Measurements from ENCODE around the gene POLR1A. TPM values are rescaled to one million over a fixed set of nuclear protein-coding genes. Genes with fewer than 3 reads are reported as not detected.

POLR1A gene
- polyA plus RNA-seq, 5 donors, result 13.9 to 24.8 (median 18.1) TPM

DNA sequence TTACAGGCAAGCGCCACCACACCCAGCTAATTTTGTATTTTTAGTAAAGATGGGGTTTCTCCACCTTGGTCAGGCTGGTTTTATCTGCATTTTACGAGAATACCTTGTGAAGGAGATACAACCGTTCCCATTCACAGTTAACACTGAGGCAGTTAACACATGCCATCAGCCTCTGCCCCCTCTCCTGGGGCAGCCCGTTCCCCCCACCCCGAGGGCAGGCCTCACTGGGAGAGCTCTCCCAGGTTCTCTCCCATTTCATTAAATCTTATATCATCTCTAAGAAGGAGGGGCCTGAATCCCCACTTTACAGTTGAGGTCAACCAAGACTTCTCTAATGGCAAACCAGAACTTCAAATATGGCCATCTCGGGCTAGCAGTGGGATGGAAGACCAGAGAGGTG lies 121.9 kb downstream of the POLR1A start:
- DNase-seq, result no peak

DNA sequence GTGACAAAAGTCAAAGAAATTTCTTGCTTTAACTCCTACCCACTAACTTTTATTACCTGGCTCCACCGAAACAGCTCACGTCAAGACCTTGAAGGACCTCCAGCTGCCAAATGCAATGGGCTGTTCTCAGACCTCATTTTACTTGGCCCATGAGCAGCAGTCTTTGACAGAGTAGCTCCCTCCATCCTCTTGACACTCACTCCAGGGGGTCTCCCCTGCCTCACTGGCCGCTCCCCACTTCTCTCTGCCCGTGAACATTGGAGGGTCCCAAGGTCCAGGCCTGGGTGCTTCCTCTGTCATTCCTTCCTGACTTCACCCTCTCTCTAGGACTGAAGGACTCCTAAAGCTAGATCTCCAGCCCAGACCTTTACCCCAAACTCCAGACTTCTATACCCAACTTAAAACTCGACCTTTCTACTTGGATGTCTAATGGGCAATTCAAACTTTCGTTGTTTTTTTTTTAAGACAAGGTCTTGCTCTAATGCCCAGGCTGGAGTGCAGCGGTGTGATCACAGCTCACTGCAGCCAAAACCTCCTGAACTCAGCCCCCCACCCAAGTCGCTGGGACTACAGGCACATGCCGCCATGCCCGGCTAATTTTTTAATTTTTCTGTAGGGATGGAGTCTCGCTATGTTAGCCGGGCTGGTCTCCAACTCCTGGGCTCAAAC lies 124.0 kb downstream of the POLR1A start:
- DNase-seq, result no peak

DNA sequence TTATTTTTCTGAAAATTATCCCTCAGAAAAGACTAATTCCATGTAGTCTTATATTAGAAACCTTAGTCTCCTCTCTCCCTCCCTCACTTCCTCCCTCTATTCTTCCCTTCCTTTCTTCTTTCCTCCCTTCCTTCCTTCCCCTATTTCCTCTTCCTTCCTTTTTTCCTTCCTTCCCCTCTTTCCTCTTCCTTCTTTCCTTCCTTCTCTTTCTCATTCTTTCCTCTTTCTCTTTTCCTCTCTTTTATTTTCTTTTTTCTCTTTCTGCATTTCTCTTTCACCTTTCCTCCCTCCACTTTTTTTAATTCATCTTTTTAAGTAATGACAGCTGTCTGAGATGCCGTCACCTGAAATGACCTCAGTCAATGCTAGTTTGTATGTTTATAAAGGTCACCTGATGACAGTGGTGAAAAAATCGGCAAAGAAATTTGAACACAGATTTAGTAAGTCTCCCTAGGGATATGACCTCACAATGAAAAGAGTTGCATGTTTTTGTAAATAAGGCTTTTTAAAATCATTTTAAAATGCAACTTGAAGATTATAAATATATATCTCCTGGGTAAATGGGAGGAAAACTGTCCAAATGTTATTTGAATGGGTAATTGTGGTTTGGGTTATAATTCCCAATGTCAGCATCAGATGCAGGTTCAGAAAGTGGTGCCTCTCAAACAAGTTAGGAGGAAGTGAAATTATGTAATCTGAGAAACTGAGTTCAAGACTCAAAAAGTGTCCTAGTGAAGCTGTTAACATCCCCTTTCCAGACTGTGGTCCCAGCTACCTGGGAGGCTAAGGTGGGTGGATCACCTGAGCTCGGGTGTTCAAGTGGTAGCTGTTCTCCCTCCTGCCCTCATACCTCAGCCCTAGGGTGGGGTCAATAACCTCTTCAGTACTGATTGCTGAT lies 126.6 kb downstream of the POLR1A start:
- DNase-seq, result no peak

DNA sequence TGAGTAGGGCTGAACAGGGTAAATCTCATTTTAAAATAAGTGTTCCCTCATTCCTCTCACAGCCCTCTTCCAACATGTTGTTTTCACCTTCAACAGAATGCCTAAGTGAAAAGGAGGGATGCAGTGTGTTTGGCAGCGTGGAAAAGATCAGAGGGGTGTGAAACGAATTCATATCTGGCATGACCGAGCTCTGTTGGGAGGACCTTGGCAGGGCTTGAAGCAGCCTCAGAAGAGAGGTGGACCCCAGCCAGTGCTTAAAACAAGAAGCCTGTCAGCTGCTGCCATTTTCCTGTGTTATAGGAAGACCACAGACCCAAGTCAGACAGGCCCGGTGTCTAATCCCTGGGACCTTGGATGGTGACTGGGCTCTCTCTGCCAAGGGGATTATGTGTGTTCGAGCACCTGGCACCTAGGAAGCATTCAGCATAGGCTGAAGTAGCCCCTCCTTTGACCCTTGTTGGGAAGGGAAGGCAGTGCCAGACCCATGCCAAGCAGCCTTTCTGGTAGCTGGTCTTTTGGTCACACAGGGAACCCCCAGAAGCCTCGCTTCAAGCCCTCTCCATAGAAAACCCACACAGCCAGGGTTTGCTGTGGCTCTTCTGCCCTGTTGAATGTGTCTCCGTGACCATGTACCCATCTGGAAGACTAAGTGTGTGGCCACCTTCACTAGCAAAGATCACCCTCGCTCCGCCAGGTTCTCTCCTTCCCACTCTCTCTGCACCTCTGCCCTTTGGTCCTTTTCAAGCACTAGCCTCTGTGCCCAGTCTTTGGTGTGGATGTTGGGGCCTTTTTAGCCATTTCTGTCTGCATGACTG lies 129.4 kb downstream of the POLR1A start:
- DNase-seq, result no peak

DNA sequence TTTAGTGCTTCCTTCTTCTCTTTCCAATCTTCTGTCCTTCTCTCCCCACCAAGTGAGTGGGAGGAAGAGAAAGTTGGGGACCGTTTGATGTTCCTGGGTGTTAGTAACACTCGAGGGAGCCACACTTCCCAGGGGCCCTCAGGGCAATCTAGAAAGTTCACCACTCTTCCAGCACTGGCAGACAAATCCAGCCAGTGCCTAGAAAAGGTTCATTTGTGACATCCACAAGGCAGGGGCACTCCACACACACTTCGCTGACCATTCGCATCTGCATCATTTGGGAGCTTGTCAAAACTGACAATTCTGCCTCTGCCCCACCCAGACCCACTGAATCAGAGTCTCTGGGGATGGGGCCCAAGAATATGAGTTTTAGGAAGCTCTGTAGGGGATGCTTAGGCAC lies 130.1 kb downstream of the POLR1A start:
- DNase-seq, result no peak

DNA sequence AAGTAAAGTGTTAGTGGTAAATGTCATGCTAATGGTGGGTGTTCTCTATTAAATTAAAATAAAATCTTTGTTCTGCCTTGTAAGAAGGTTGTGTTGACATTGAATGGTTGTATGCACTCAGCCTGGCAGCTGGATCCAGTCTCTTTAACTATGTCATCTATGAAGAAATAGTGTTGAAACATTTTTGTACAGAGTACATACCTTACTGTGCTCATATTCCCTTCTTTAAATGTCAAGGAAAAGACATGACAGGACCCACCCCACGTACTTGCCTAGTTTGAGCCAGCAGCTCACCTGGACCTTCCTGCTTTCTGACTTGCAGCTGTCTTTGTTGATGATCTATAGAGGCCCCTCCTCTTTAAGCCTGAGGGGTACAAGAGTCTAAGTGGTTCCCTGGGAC lies 131.3 kb downstream of the POLR1A start:
- no peak for DNase-seq

DNA sequence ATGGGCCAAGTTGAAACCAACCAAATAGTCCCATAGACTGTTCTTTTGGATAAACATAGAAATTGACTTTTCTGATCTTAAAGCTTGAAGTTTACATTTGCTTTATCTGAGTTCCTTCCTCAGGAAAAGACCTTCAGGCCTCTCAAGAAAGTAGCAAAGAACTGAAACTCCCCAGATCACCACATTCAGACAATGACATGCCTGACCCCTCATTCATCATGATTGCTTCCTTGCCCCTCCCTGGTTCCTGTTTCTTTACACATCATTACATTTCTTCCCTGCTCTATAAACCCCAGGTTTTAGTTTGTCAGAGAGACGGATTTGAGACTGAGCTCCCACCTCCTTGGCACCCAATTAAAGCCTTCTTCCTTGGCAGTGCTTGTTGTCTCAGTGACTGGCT lies 133.3 kb downstream of the POLR1A start:
- DNase-seq, result no peak

DNA sequence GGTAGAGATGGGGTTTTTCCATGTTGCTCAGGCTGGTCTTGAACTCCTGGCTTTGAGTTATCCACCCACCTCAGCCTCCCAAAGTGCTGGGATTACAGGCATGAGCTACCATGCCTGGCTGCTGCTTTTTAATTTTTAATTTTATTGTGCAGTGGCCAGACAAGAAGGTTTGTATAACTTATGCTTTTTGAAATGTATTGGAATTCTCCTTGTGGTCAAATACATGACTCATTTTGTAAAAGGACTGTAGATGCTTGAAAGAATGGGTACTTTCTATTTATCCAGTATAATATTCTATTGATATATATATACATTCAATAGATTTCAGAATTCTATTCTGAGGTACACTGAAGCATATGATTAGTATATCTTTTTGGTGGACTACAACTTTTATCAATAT lies 134.3 kb downstream of the POLR1A start:
- DNase-seq, result no peak

Other genes starting within 250 kb of the POLR1A start
- 100 to 1,000 TPM in 1 of 5 donors, 10 to 100 TPM in 4; 81.2 to 102 (median 84.0) TPM for gene ST3GAL5, start 216.9 kb downstream of the POLR1A start, polyA plus RNA-seq (ENCODE audit: insufficient read depth in 1 of 5, insufficient read length in 5 of 5, low replicate concordance in 1 of 5)
- 100 to 1,000 TPM in 4 of 5 donors, 10 to 100 TPM in 1; 92.3 to 198 (median 162) TPM for gene PTCD3, start 349 bp upstream of the POLR1A start, polyA plus RNA-seq (ENCODE audit: insufficient read depth in 1 of 5, insufficient read length in 5 of 5, low replicate concordance in 1 of 5)
- gene IMMT, start 89.6 kb upstream of the POLR1A start, polyA plus RNA-seq (ENCODE audit: insufficient read depth in 1 of 5, insufficient read length in 5 of 5, low replicate concordance in 1 of 5), result 10 to 100 TPM; 78.1 to 84.8 (median 79.6) TPM
- 10 to 100 TPM; 30.3 to 46.5 (median 39.0) TPM for gene MRPL35, start 93.6 kb upstream of the POLR1A start, polyA plus RNA-seq (ENCODE audit: insufficient read depth in 1 of 5, insufficient read length in 5 of 5, low replicate concordance in 1 of 5)
- gene REEP1, start 231.7 kb upstream of the POLR1A start, polyA plus RNA-seq (ENCODE audit: insufficient read depth in 1 of 5, insufficient read length in 5 of 5, low replicate concordance in 1 of 5), result 10 to 100 TPM; 17.3 to 20.4 (median 17.4) TPM

All from right lung (tissue), 5 donors.